Measurements from ENCODE around the gene TRIM29.

The TRIM29 gene

DNA sequence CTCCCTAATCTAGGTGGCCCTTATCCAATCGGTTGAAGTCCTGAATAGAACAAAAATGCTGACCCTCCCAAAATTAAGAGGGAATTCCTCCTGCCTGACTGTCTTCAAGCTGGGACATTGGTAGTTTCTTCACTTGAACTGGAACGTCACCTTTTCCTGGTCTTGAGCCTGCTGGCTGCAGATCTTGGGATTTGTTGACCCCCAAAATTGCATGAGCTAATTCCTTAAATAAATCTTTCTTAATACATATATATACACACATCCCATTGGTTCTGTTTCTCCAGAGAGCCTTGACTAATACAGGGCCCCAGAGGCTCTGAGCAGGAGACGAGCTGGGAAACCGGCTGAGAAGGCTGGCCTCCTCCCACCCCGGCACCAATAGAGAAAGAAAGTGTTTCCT, 46.2 kb downstream of the TRIM29 start:
- no peaks in the 10 kb centered on the region for H3K36me3 Mint-ChIP-seq
- peaks cover 7% of the 10 kb centered on the region for H3K27me3 Mint-ChIP-seq
- ATAC-seq (ENCODE audit: low read depth) (no peak), DNase-seq (ENCODE audit: low spot score in 2 of 2) (no peak)
- no peaks in the 10 kb centered on the region for H3K4me1 Mint-ChIP-seq
- no peak overlapping the region for H3K27ac Mint-ChIP-seq
- H3K4me3 Mint-ChIP-seq: no peak overlapping the region
- peaks cover 1% of the 10 kb centered on the region for H3K9me3 Mint-ChIP-seq

GRCh38 chr11:120091121-120091520, 46.8 kb downstream of the TRIM29 start:
- H3K4me3 Mint-ChIP-seq: no peak overlapping the region
- H3K27ac Mint-ChIP-seq: no peak overlapping the region
- H3K4me1 Mint-ChIP-seq: no peaks in the 10 kb centered on the region
- H3K36me3 Mint-ChIP-seq: no peaks in the 10 kb centered on the region
- no peak for DNase-seq (ENCODE audit: low spot score in 2 of 2)
- H3K9me3 Mint-ChIP-seq: peaks cover 1% of the 10 kb centered on the region
- ATAC-seq (ENCODE audit: low read depth): no peak
- H3K27me3 Mint-ChIP-seq: peaks cover 7% of the 10 kb centered on the region

DNA sequence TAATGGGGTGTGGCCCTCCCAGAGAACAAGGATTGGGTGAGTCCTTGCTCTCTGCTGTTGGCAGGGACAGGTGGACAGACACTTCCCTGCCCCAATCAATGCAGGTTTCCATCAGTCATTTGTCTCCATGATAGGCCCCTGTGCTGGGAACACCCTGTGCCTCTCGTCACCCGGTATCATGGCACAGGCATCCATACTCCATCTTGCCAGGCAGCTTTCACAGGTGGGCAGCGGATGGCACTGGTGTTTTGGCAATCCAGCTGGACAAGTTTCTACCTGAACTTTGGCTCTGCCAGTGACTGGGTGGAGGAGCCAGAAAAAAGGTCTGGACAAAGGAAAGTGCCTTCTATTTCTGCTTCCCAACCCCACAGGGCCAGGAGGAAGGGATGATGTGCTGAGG, 47.5 kb downstream of the TRIM29 start:
- no peak overlapping the region for H3K4me3 Mint-ChIP-seq
- no peaks in the 10 kb centered on the region for H3K4me1 Mint-ChIP-seq
- no peak overlapping the region for H3K27ac Mint-ChIP-seq
- ATAC-seq (ENCODE audit: low read depth): no peak
- H3K9me3 Mint-ChIP-seq: peaks cover 4% of the 10 kb centered on the region
- peaks cover 9% of the 10 kb centered on the region for H3K27me3 Mint-ChIP-seq
- peaks cover 4% of the 10 kb centered on the region for H3K36me3 Mint-ChIP-seq
- no peak for DNase-seq (ENCODE audit: low spot score in 2 of 2)

- Mint-ChIP-seq H3K36me3 (peaks cover 5% of the 10 kb centered on the region), H3K27me3 (peaks cover 9% of the 10 kb centered on the region), H3K9me3 (peaks cover 4% of the 10 kb centered on the region), H3K4me3 (no peak overlapping the region), H3K27ac (no peak overlapping the region), H3K4me1 (no peaks in the 10 kb centered on the region)
- DNase-seq (ENCODE audit: low spot score in 2 of 2) (no peak), ATAC-seq (ENCODE audit: low read depth) (no peak)
Observed at GRCh38 chr11:120089036-120090001, 48.6 kb downstream of the TRIM29 start.

DNA sequence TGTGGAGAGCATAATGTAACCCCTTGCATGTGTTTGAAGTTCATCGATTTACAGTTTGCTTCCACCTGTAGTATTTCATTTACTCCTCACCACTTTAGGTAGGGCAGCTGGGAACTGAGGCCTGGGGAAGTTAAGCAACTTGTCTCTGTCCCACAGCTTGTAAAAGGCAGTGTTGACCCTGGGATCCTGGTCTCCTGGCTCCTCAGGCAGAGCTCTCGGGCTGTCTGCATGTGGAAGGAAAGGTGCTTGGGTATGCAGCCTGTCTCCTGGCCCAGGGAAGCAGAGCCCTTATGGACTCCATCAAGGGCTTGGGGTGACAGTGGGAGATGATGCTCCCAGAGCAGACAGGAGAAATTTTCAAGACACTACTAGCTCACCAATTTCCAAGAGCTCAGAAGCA, 49.9 kb downstream of the TRIM29 start:
- no peak for ATAC-seq (ENCODE audit: low read depth)
- Mint-ChIP-seq H3K36me3 (peaks cover 7% of the 10 kb centered on the region), H3K27ac (no peak overlapping the region), H3K9me3 (peaks cover 4% of the 10 kb centered on the region), H3K4me1 (no peaks in the 10 kb centered on the region), H3K4me3 (no peak overlapping the region), H3K27me3 (peaks cover 9% of the 10 kb centered on the region)
- no peak for DNase-seq (ENCODE audit: low spot score in 2 of 2)

DNA sequence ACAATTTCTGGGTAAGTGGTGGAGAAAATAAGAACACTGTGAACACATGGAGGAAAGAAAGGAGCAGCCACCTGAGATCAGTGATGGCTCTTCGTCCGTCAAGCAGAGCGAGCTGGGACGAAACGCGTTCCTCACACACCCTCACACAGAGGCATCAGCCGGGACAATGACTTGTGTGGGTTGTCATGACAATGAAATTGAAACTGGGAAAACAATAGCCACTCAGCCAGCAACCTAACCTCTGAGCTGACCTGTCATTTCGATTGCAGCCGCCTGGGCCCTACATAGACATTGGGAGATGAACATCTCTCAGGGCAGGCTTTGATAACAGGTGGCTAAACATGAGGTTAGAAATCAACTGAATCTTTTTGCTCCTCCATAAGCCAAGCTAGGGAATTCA, 51.3 kb downstream of the TRIM29 start:
- peaks cover 4% of the 10 kb centered on the region for H3K9me3 Mint-ChIP-seq
- H3K4me3 Mint-ChIP-seq: no peak overlapping the region
- DNase-seq (ENCODE audit: low spot score in 2 of 2) (no peak), ATAC-seq (ENCODE audit: low read depth) (no peak)
- peaks cover 7% of the 10 kb centered on the region for H3K36me3 Mint-ChIP-seq
- H3K27me3 Mint-ChIP-seq: peaks cover 6% of the 10 kb centered on the region
- no peak overlapping the region for H3K27ac Mint-ChIP-seq
- H3K4me1 Mint-ChIP-seq: no peaks in the 10 kb centered on the region

- Mint-ChIP-seq H3K4me3 (no peak overlapping the region), H3K36me3 (peaks cover 10% of the 10 kb centered on the region), H3K27ac (no peak overlapping the region), H3K4me1 (peaks cover 3% of the 10 kb centered on the region), H3K9me3 (peaks cover 8% of the 10 kb centered on the region), H3K27me3 (peaks cover 12% of the 10 kb centered on the region)
- ATAC-seq (ENCODE audit: low read depth) (no peak), DNase-seq (ENCODE audit: low spot score in 2 of 2) (peak in 1 of 2 donors; percentile 29)
Observed at GRCh38 chr11:120079750-120080610, 57.9 kb downstream of the TRIM29 start.

- no peak for ATAC-seq (ENCODE audit: low read depth)
Observed at GRCh38 chr11:120078397-120078796, 59.5 kb downstream of the TRIM29 start.

DNA sequence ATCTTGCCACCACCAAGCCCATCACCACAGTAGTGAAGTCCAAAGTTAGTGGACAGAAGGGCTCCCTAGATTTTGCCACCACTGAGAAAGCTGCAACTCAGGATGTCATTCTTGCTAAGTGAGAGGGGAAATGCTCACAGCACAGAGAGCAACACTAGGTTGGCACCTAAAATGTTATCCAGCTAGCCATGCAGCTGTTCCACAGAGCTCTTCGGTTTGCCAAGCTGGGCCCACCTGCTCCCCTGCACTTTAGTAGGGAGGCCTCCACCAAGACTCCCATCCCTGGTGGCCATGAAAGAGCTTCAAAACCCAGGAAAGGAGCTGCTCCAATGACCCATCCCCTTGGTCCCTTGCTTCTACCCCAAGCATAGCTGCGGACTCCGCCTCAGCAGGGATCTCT, 63.8 kb downstream of the TRIM29 start:
- Mint-ChIP-seq H3K4me3 (no peak overlapping the region), H3K27ac (no peak overlapping the region), H3K4me1 (no peaks in the 10 kb centered on the region), H3K27me3 (peaks cover 3% of the 10 kb centered on the region), H3K9me3 (no peaks in the 10 kb centered on the region), H3K36me3 (no peaks in the 10 kb centered on the region)
- no peak for ATAC-seq (ENCODE audit: low read depth)
- no peak for DNase-seq (ENCODE audit: low spot score in 2 of 2)

More at GRCh38 chr11:120078397-120078796, 59.5 kb downstream of the TRIM29 start:
- Mint-ChIP-seq H3K4me1 (peaks cover 3% of the 10 kb centered on the region), H3K9me3 (peaks cover 8% of the 10 kb centered on the region), H3K4me3 (no peak overlapping the region), H3K27me3 (peaks cover 13% of the 10 kb centered on the region), H3K36me3 (peaks cover 9% of the 10 kb centered on the region), H3K27ac (no peak overlapping the region)
- no peak for DNase-seq (ENCODE audit: low spot score in 2 of 2)

GRCh38 chr11:120073196-120073595, 64.7 kb downstream of the TRIM29 start:
- Mint-ChIP-seq H3K27me3 (peaks cover 7% of the 10 kb centered on the region), H3K4me1 (no peaks in the 10 kb centered on the region), H3K27ac (no peak overlapping the region), H3K4me3 (no peak overlapping the region), H3K36me3 (no peaks in the 10 kb centered on the region), H3K9me3 (no peaks in the 10 kb centered on the region)
- ATAC-seq (ENCODE audit: low read depth): no peak
- no peak for DNase-seq (ENCODE audit: low spot score in 2 of 2)

- DNase-seq (ENCODE audit: low spot score in 2 of 2) (no peak), ATAC-seq (ENCODE audit: low read depth) (no peak)
- no peaks in the 10 kb centered on the region for H3K36me3 Mint-ChIP-seq
Observed at GRCh38 chr11:120068114-120068573, 69.8 kb downstream of the TRIM29 start.

GRCh38 chr11:120067438-120068113, 70.3 kb downstream of the TRIM29 start:
- Mint-ChIP-seq H3K4me1 (no peaks in the 10 kb centered on the region), H3K4me3 (no peak overlapping the region), H3K27me3 (peaks cover 4% of the 10 kb centered on the region), H3K36me3 (no peaks in the 10 kb centered on the region), H3K27ac (no peak overlapping the region), H3K9me3 (no peaks in the 10 kb centered on the region)
- DNase-seq (ENCODE audit: low spot score in 2 of 2) (no peak), ATAC-seq (ENCODE audit: low read depth) (no peak)

More at GRCh38 chr11:120068114-120068573, 69.8 kb downstream of the TRIM29 start:
- peaks cover 4% of the 10 kb centered on the region for H3K27me3 Mint-ChIP-seq
- no peaks in the 10 kb centered on the region for H3K4me1 Mint-ChIP-seq
- no peak overlapping the region for H3K4me3 Mint-ChIP-seq
- no peaks in the 10 kb centered on the region for H3K9me3 Mint-ChIP-seq
- no peak overlapping the region for H3K27ac Mint-ChIP-seq

DNA sequence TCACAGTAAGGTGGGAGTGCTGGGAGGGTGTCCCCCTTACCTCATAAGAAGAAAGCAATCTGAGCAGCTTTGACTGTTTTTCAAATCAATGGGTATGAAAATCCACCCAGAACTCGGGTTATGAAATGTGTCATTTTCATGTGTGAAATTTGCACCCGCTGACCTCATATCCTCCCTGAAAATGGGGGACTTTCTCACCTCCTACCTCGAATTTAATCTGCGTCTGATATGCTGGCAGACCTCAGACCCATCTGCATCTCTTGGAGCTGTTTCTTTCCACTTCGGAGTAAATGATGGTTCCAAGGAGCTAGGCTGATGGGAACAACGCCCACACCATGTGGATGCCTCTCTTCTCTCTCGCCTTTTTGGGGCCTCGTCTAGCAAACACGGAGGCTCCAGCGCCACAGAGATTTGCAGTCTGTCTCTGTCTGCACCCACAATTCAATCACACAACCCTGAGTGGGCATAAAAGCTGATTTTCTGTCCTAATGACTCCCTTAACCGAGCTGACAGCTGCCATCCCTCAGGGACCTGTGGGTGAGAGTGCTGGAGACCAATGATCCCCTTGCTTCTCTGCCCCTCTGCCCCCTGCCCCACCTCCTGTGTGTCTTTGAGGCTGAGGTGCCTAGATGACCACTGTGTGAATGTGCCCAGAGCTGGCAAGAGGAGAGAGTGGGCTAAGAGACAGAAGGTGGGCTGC, 71.0 kb downstream of the TRIM29 start:
- H3K4me1 Mint-ChIP-seq: no peaks in the 10 kb centered on the region
- no peak overlapping the region for H3K4me3 Mint-ChIP-seq
- H3K27ac Mint-ChIP-seq: no peak overlapping the region
- H3K27me3 Mint-ChIP-seq: peaks cover 6% of the 10 kb centered on the region
- H3K36me3 Mint-ChIP-seq: no peaks in the 10 kb centered on the region
- no peaks in the 10 kb centered on the region for H3K9me3 Mint-ChIP-seq
- DNase-seq (ENCODE audit: low spot score in 2 of 2) (no peak), ATAC-seq (ENCODE audit: low read depth) (no peak)
